ENCODE measurements around the gene LRRC39. TPM values are rescaled to one million over a fixed set of nuclear protein-coding genes. Genes with fewer than 3 reads are reported as not detected.

The LRRC39 gene
- total RNA-seq, 4 donors from 2014 or later, result 0.35 to 2.5 (median 2.3) TPM

DNA sequence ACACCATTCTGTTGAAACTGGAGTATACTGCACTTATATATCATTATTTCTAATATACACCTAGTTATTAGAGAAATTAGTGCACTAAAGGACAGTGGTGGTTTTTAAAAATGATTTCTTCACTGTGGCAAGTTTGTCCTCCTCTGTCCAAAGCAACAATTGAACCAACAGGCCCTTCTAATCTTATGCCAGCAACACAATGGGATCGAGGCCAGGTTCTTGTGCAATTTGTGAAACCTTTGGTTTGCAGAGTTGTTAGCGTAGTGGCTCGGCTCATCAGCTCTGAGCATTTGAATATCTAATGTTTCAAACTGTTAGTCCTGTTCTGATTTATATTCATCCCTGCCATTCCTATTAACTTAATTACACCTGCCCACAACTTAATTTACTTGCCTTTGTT is 9.9 kb upstream of the LRRC39 start:
- Histone ChIP-seq H3K27me3 (no peaks in the 10 kb centered on the region), H3K27ac (no peak overlapping the region), H3K4me3 (no peak overlapping the region), H3K9me3 (no peaks in the 10 kb centered on the region), H3K4me1 (no peaks in the 10 kb centered on the region), H3K36me3 (no peaks in the 10 kb centered on the region)
- DNase-seq, result no peak
- no peak for TF ChIP-seq POLR2A (IDR thresholded peaks at IDR 0.05)
- TF ChIP-seq, protein P1, sequence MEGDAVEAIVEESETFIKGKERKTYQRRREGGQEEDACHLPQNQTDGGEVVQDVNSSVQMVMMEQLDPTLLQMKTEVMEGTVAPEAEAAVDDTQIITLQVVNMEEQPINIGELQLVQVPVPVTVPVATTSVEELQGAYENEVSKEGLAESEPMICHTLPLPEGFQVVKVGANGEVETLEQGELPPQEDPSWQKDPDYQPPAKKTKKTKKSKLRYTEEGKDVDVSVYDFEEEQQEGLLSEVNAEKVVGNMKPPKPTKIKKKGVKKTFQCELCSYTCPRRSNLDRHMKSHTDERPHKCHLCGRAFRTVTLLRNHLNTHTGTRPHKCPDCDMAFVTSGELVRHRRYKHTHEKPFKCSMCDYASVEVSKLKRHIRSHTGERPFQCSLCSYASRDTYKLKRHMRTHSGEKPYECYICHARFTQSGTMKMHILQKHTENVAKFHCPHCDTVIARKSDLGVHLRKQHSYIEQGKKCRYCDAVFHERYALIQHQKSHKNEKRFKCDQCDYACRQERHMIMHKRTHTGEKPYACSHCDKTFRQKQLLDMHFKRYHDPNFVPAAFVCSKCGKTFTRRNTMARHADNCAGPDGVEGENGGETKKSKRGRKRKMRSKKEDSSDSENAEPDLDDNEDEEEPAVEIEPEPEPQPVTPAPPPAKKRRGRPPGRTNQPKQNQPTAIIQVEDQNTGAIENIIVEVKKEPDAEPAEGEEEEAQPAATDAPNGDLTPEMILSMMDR (IDR thresholded peaks at IDR 0.05), result no peak

DNA sequence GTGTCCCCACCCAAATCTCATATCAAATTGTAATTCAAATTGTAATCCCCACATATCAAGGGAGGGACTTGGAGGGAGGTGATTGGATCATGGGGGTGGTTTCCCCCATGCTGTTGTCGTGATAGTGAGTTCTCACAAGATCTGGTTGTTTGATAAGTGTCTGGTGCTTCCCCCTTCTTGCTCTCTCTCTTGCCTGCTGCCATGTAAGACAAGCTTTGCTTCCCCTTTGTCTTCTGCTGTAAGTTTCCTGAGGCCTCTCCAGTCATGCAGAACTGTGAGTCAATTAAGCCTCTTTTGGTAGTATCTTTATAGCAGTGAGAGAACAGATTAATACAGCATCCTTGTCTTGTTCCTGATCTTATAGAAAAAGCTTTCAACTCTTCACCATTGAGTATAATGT is 6.5 kb upstream of the LRRC39 start:
- H3K4me3 ChIP-seq, result no peak overlapping the region
- H3K36me3 ChIP-seq, result no peaks in the 10 kb centered on the region
- TF ChIP-seq, protein P1 (IDR thresholded peaks at IDR 0.05), result no peak
- no peak for TF ChIP-seq POLR2A (IDR thresholded peaks at IDR 0.05)
- no peaks in the 10 kb centered on the region for H3K27me3 ChIP-seq
- H3K4me1 ChIP-seq, result no peaks in the 10 kb centered on the region
- no peaks in the 10 kb centered on the region for H3K9me3 ChIP-seq
- H3K27ac ChIP-seq, result no peak overlapping the region
- DNase-seq, result no peak

DNA sequence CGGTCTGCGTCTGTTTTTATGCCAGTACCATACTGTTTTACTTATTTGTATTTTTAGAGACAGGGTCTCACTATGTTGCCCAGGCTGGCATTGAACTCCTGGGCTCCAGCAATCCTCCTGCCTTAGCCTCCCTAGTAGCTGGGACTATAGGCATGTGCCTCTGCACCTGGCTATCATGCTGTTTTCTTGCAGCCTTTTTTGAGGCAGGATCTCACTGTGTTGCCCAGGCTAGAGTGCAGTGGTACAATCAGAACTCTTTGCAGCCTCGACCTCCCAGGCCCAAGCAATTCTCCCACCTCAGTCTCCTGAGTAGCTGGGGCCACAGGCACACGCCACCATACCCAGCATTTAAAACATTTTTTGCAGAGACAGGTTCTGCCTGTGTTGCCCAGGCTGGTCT is 5.3 kb upstream of the LRRC39 start:
- TF ChIP-seq, protein P1 (IDR thresholded peaks at IDR 0.05), result no peak
- no peak for TF ChIP-seq POLR2A (IDR thresholded peaks at IDR 0.05)
- H3K4me1 ChIP-seq, result no peaks in the 10 kb centered on the region
- no peak for DNase-seq
- no peak overlapping the region for H3K27ac ChIP-seq
- H3K4me3 ChIP-seq, result no peak overlapping the region
- H3K36me3 ChIP-seq, result no peaks in the 10 kb centered on the region
- no peaks in the 10 kb centered on the region for H3K27me3 ChIP-seq
- no peaks in the 10 kb centered on the region for H3K9me3 ChIP-seq

DNA sequence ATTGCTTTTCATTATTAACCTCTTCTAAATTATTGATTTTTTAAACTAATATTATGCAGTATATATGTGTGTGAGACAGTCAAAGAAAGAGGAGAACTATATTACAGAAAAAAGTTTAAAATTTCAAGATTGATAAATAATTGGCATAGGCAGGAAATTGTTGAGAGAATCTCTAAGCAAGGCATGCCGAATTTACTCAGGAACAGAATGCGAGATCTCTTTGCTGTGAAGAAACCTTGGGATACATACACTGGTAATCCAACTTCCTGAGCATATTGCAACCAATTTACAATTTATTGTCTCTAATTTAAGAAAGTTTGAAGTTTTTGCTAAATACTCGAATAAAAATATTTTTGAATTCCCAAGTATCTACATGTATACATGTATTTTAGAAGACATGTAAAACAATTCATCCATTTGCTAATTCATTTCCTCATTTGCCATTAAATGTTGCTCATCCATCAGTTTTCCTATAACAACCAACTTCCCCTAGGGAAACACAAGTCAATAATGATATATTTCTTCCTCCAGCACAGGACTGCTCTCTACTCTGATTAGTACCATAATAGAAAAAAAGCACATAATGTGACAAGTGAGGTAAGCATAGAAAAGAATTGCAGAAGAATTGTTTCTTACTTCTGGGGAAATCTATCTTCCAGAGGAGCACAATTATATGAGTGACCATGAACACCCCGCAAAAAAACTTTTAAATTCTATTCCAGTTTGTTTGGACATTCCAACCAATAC is 588 bp downstream of the LRRC39 start:
- Histone ChIP-seq H3K27me3 (no peaks in the 10 kb centered on the region), H3K4me1 (no peaks in the 10 kb centered on the region), H3K36me3 (no peaks in the 10 kb centered on the region), H3K27ac (no peak overlapping the region), H3K4me3 (no peak overlapping the region), H3K9me3 (no peaks in the 10 kb centered on the region)
- no peak for DNase-seq
- no peak for TF ChIP-seq POLR2A (IDR thresholded peaks at IDR 0.05)
- TF ChIP-seq, protein P1 (IDR thresholded peaks at IDR 0.05), result no peak

DNA sequence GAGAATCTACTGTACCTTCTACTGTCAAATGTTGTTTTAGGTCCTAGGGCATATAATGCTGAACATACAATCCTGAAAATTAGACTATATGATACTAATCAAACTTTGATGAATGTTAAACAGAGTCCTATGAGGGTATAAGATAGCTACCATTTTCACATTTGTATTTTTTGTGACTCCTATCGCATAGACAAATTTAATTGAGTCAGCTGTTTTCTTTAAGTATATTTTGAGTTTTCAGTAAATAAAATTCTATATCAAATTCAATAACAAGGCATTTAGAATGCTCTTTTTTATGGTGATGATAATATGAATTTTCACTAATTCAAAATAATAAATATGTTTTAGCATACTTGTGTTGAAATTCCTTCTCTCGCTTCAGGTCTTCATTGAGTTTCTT is 10.0 kb downstream of the LRRC39 start:
- Histone ChIP-seq H3K4me1 (no peaks in the 10 kb centered on the region), H3K9me3 (no peaks in the 10 kb centered on the region), H3K27ac (no peak overlapping the region), H3K27me3 (no peaks in the 10 kb centered on the region), H3K4me3 (no peak overlapping the region), H3K36me3 (no peaks in the 10 kb centered on the region)
- TF ChIP-seq, protein P1 (IDR thresholded peaks at IDR 0.05), result no peak
- no peak for DNase-seq
